WI38 (cell line): ENCODE results near the gene BUB1.

Source experiments
- H3K4me3 ChIP-seq: 2 replicates; pipeline ENCODE4 v1.5.1; 2011; ENCODE audit warnings: low read depth, mild to moderate bottlenecking, control low read depth, low read length
- TF ChIP-seq, protein P1 (sequence below): IDR thresholded peaks from 2 replicates; pipeline ENCODE4 v1.5.1; 2012; ENCODE audit warnings: low read depth, mild to moderate bottlenecking, control low read depth, low read length

BUB1 gene

DNA sequence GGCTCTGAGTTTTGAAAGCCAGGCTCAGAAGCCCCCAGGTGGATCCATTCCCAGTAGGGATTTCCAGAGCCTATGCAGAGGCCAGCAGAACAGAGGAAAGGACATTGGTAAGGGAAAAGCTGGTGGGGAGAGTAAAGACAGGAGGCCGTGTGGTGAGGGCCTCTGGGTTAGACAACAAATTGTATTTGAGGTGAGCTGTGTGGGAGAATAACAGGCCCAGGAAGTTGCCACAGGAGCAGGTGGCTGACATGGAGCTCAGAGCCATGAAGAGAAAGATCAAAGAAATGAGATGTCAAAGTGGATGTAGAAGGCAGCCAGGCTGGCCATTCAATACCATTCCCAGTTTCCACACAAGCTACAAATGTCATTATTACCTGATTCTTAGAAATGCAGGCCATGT is 8.8 kb downstream of the BUB1 start:
- TF ChIP-seq, protein P1, sequence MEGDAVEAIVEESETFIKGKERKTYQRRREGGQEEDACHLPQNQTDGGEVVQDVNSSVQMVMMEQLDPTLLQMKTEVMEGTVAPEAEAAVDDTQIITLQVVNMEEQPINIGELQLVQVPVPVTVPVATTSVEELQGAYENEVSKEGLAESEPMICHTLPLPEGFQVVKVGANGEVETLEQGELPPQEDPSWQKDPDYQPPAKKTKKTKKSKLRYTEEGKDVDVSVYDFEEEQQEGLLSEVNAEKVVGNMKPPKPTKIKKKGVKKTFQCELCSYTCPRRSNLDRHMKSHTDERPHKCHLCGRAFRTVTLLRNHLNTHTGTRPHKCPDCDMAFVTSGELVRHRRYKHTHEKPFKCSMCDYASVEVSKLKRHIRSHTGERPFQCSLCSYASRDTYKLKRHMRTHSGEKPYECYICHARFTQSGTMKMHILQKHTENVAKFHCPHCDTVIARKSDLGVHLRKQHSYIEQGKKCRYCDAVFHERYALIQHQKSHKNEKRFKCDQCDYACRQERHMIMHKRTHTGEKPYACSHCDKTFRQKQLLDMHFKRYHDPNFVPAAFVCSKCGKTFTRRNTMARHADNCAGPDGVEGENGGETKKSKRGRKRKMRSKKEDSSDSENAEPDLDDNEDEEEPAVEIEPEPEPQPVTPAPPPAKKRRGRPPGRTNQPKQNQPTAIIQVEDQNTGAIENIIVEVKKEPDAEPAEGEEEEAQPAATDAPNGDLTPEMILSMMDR = no peak
- no peak overlapping the region for H3K4me3 ChIP-seq

DNA sequence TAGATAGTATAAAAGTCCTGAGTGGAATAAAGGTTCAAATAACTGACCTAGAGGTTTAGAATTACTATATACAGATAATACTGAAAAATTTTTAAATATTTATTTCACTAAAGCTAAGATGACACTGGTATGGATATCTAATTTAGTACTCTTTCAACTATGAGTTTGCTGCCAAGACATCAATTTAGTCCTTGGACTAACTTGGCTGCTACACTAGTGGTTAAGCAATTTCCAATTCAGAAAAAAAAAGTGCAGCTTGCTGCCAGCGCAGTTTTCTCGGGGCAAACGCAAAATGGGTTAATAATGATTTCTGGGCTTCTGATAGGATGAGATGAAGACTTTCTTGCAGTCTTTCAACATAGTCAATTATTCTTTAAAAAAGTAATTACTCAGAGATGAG is 10.8 kb downstream of the BUB1 start:
- TF ChIP-seq, protein P1 = no peak
- no peak overlapping the region for H3K4me3 ChIP-seq

DNA sequence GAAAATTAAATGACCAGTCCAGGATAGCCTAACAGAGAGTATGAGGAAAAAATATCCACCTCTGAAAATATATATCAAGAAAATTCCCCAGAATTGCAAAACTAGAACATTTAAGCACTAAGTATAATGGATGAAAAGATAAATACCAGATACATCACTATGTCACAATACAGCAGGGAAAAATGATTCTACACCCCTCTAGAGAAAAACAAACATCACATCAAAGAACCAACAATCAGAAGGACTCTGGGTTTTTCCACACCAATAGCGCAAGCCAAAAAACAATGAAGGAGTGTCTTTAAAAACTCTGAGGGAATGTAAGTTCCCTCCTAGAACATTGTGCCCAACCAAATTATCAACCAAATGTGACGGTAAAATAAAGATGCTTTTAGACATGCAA is 13.7 kb downstream of the BUB1 start:
- TF ChIP-seq, protein P1 = no peak
- H3K4me3 ChIP-seq = no peak overlapping the region

DNA sequence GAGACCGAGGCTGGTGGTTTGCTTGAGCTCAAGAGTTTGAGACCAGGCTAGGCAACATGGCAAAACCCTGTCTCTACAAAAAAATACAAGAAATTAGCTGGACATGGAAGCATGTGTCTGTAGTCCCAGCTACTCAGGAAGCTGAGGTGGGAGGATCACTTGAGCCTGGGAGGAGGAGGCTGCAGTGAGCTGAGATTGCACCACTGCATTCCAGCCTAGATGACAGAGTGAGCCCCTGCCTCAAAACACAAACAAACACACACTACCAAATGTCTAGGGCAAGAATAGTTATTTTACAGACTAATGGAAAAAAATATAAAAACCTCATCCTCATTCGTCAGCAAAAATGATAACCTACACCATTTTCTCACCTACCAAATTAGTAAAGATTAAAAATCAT is 15.3 kb downstream of the BUB1 start:
- H3K4me3 ChIP-seq = no peak overlapping the region
- TF ChIP-seq, protein P1 = no peak

DNA sequence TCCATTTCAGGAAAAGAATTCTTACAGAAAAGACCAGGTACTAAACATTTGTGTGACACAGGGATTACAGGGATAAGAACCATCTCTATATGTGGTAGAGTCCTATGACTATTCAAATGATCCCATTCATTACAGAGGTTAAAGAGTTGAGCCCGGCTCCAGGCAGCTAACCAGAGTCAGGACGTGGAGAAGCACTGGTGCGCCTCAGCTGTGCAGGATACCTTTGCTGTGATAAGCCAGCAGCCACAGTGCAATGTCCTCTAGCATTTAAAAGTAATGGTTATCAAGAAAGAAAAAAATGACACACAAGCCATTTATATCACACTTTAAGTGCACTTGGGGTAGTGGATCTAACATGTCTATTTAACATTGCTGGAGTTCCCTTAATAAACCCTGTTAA is 17.3 kb downstream of the BUB1 start:
- TF ChIP-seq, protein P1 = no peak
- H3K4me3 ChIP-seq = no peak overlapping the region

DNA sequence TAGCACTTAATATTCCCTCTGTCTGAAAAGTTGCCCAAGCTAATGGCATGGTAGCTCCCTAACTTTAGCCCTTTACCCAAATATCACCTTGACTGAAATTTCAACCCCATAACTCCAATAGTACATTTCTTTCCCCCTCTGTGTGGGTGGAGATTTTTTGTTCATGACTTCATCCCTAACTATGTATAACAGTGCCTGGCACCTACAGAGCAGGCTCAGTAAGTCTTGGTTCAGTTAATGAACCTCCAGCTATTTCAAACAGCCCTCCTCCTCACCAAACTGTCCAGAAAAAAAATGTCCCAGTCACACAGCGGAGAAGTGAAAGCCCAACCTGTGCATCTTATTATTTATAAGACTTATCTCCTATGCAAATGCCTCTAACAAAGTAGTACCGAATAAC is 18.6 kb downstream of the BUB1 start:
- H3K4me3 ChIP-seq = no peak overlapping the region
- TF ChIP-seq, protein P1 = no peak

DNA sequence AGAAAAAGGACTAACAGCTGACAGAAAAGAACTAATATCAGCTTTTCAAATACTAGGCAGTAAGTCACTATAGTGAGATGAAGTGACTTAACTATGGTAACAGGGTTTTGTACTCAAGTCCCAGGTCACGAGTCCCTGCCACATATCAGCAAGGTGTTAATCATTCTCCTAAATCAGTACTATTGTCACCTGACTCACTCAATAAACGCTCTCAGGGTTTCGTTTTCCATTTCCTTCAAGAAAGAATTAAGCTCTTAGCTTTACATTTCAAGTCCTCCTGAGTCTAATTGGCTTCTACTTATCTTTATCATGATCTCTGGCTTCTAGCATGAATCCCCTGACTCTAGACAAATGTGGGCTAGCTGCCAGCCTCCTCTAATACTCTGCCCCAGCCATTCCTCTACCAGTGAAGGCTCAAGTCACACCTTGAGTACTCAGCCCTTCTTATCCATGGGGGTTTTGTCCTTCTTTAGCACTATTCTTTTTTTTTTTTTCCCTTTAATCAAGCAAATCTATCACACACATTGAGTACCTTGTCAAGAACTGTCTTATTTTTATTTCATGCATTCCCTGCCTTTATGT is 20.0 kb downstream of the BUB1 start:
- no peak overlapping the region for H3K4me3 ChIP-seq
- TF ChIP-seq, protein P1 = no peak
